Tibial nerve (tissue), 4 donors: ENCODE results near the gene EXOC3.

Experiments
- EP300 ChIP-seq, 2 donors: sonication (generic); formaldehyde crosslinking; IDR thresholded peaks; one replicate each; pipeline ENCODE4 v1.6.1; 2017; ENCODE audit warnings: antibody characterized with exemption in 2 of 2, mild to moderate bottlenecking in 1 of 2
- POLR2A ChIP-seq, 2 donors: fragments of 450-650 bp; IDR thresholded peaks; one replicate each; pipeline ENCODE4 v1.6.1; 2017; ENCODE audit warnings: antibody characterized with exemption in 2 of 2, mild to moderate bottlenecking in 2 of 2, moderate library complexity in 2 of 2
- TF ChIP-seq, protein P1 (sequence below), 5 experiments: fragments of 200-600 bp in 3 of 5; fragments of 450-650 bp in 2 of 5; sonication (generic) in 3 of 5; IDR thresholded peaks; one replicate each; pipeline ENCODE4 v1.5.1; 2016 to 2019; ENCODE audit warnings: antibody characterized with exemption in 5 of 5, mild to moderate bottlenecking in 3 of 5, moderate library complexity in 2 of 5

DNA sequence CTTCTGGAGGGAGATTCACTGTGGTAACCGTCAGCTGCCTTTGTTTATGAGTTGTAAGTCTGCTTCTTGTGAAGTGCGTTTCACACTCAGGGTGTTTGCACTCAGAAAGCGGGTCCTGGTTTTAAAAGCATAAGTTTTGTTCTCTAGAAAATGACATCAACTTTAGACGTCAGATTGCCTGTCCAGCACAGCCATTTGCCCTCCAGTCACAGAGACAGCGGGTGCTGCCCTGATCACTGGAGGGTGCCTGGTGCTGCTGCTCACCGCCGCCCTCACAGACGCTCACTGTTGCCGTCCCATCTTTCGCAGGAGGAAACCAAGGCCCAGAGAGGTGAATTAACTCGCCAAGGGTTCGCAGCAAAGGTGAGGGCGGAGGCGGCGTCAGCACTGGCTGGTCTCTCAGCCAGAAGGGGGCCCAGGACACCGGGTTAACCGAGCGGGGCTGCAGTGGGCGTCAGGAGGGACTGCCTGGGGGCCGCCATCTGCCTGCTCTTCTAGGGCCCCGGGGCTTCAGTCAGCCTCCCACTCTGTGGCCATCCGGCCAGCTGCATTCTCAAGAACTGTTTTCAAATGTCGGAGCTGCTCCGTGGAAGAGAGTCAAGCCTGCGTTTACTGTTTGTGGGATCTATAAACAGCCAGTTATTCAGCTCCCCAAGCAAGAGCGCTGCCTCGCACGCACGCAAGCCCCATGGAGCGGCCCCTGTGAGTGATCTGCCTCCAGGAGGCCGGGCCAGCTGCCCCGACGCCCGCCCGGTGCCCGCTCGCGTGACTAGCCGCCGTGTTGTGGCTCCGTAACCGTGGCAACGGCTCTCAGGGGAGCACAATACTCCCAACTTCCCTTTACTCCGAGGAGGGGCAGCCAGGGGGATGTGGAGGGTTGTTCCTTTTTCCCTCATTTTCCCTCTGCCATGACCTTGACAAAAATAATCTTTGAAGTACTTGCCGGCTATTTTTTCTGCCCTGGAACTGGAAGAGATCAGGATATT, 43.4 kb upstream of the EXOC3 start:
- TF ChIP-seq, protein P1, sequence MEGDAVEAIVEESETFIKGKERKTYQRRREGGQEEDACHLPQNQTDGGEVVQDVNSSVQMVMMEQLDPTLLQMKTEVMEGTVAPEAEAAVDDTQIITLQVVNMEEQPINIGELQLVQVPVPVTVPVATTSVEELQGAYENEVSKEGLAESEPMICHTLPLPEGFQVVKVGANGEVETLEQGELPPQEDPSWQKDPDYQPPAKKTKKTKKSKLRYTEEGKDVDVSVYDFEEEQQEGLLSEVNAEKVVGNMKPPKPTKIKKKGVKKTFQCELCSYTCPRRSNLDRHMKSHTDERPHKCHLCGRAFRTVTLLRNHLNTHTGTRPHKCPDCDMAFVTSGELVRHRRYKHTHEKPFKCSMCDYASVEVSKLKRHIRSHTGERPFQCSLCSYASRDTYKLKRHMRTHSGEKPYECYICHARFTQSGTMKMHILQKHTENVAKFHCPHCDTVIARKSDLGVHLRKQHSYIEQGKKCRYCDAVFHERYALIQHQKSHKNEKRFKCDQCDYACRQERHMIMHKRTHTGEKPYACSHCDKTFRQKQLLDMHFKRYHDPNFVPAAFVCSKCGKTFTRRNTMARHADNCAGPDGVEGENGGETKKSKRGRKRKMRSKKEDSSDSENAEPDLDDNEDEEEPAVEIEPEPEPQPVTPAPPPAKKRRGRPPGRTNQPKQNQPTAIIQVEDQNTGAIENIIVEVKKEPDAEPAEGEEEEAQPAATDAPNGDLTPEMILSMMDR (IDR thresholded peaks at IDR 0.05): no peak
- no peak for TF ChIP-seq POLR2A (IDR thresholded peaks at IDR 0.05)
- peak; percentile 31 to 61 for TF ChIP-seq EP300 (IDR thresholded peaks at IDR 0.05)
